HG03558 (cell line): Measurements from ENCODE around the gene ZNRD2.

Experiments
- ATAC-seq: cut with Tn5 transposase; IDR thresholded peaks from one replicate; pipeline ENCODE4 v1.9.1; 2021; ENCODE audit warnings: moderate number of reproducible peaks; ENCODE audit not compliant: unreplicated experiment; ENCODE audit errors: extremely low read depth

The ZNRD2 gene

GRCh38 chr11:65617990-65618751 is 47.9 kb downstream of the ZNRD2 start:
- no peak for ATAC-seq

- ATAC-seq = no peak
Observed at GRCh38 chr11:65618763-65619162, 48.5 kb downstream of the ZNRD2 start.

GRCh38 chr11:65619281-65619928 is 49.1 kb downstream of the ZNRD2 start:
- ATAC-seq = no peak

GRCh38 chr11:65620666-65621065 is 50.4 kb downstream of the ZNRD2 start:
- no peak for ATAC-seq

GRCh38 chr11:65621460-65621859 is 51.2 kb downstream of the ZNRD2 start:
- ATAC-seq = no peak
